Measurements from ENCODE around the gene SMARCC2. TPM values are rescaled to one million over a fixed set of nuclear protein-coding genes. Genes with fewer than 3 reads are reported as not detected.

Gene SMARCC2
- total RNA-seq, 2 experiments from 2014 or later, result 79.3 to 87.9 TPM

GRCh38 chr12:56141946-56142784 lies 47.1 kb downstream of the SMARCC2 start:
- H3K4me1 Mint-ChIP-seq (ENCODE audit: low read depth), result peaks cover 48% of the 10 kb centered on the region
- H3K4me3 Mint-ChIP-seq, result no peak overlapping the region
- no peak for ATAC-seq
- no peak for DNase-seq
- H3K36me3 Mint-ChIP-seq (ENCODE audit: low read depth), result peaks cover 74% of the 10 kb centered on the region
- H3K27ac Mint-ChIP-seq, result peak overlapping the region; percentile 83
- ChIA-PET CTCF (interaction anchor here (0.8 to 3.3 kb wide), 7 partner anchors 10 to 103 kb away, joined by 3 to 11 read pairs (median 3); partner anchors contain the start of genes ESYT1, MYL6B and ZC3H10), POLR2A (interaction anchor here (0.9 to 3.3 kb wide), 4 partner anchors 9 to 13 kb away, joined by 3 to 23 read pairs (median 6); partner anchors contain the start of genes ESYT1 and MYL6B)
- intact Hi-C loops (cut with micrococcal nuclease), result no loop called here
- no peaks in the 10 kb centered on the region for H3K27me3 Mint-ChIP-seq
- H3K9me3 Mint-ChIP-seq, result no peaks in the 10 kb centered on the region
- no peak for TF ChIP-seq CTCF (IDR thresholded peaks at IDR 0.05)

- intact Hi-C loops (cut with micrococcal nuclease), result no loop called here
Observed at GRCh38 chr12:56137853-56138571, 51.3 kb downstream of the SMARCC2 start.

GRCh38 chr12:56134897-56135296 lies 54.4 kb downstream of the SMARCC2 start:
- Mint-ChIP-seq H3K27ac (no peak overlapping the region), H3K27me3 (no peaks in the 10 kb centered on the region), H3K36me3 (ENCODE audit: low read depth) (peaks cover 85% of the 10 kb centered on the region), H3K9me3 (no peaks in the 10 kb centered on the region), H3K4me3 (no peak overlapping the region), H3K4me1 (ENCODE audit: low read depth) (peaks cover 66% of the 10 kb centered on the region)
- ATAC-seq (no peak), DNase-seq (no peak)
- TF ChIP-seq CTCF (IDR thresholded peaks at IDR 0.05), result no peak
- CTCF ChIA-PET, result interaction anchor here (4.1 kb wide), 1 partner anchor 8 kb away, joined by 18 read pairs; the partner anchor contains the start of gene ESYT1
- POLR2A ChIA-PET, result interaction anchor here (0.9 to 1.3 kb wide), 3 partner anchors 10 to 17 kb away, joined by 3 to 4 read pairs (median 3); no protein-coding TSS in a partner anchor
- intact Hi-C loops (cut with micrococcal nuclease), result no loop called here

More at GRCh38 chr12:56137853-56138571, 51.3 kb downstream of the SMARCC2 start:
- H3K4me3 Mint-ChIP-seq, result no peak overlapping the region
- no peaks in the 10 kb centered on the region for H3K9me3 Mint-ChIP-seq
- ChIA-PET POLR2A (interaction anchor here (0.6 to 2.6 kb wide), 12 partner anchors 9 to 196 kb away, joined by 3 to 12 read pairs (median 4); partner anchors contain the start of genes ESYT1, MYL6, MYL6B and PAN2), CTCF (interaction anchor here (0.7 to 4.1 kb wide), 7 partner anchors 11 to 326 kb away, joined by 3 to 20 read pairs (median 4); partner anchors contain the start of genes ESYT1 and MYL6B)
- H3K27me3 Mint-ChIP-seq, result no peaks in the 10 kb centered on the region
- DNase-seq (no peak), ATAC-seq (peak; percentile 15)
- peaks cover 81% of the 10 kb centered on the region for H3K36me3 Mint-ChIP-seq (ENCODE audit: low read depth)
- H3K4me1 Mint-ChIP-seq (ENCODE audit: low read depth), result peaks cover 59% of the 10 kb centered on the region
- TF ChIP-seq CTCF (IDR thresholded peaks at IDR 0.05), result no peak
- H3K27ac Mint-ChIP-seq, result peak overlapping the region; percentile 71

GRCh38 chr12:56130876-56131275 lies 58.4 kb downstream of the SMARCC2 start:
- Mint-ChIP-seq H3K4me3 (peak overlapping the region; percentile 84), H3K4me1 (ENCODE audit: low read depth) (peaks cover 59% of the 10 kb centered on the region), H3K27me3 (no peaks in the 10 kb centered on the region), H3K9me3 (no peaks in the 10 kb centered on the region), H3K27ac (peak overlapping the region; percentile 93), H3K36me3 (ENCODE audit: low read depth) (peaks cover 52% of the 10 kb centered on the region)
- DNase-seq (no peak), ATAC-seq (no peak)
- ChIA-PET CTCF (interaction anchor here (1.4 to 6.4 kb wide), 2 partner anchors 13 to 21 kb away, joined by 7 to 57 read pairs; partner anchors contain the start of genes MYL6B, RPL41 and ZC3H10), POLR2A (interaction anchor here (0.6 to 5.7 kb wide), 8 partner anchors 9 to 64 kb away, joined by 3 to 75 read pairs (median 5); partner anchors contain the start of genes MYL6B, RPL41 and ZC3H10)
- intact Hi-C loops (cut with micrococcal nuclease), result no loop called here
- TF ChIP-seq CTCF (IDR thresholded peaks at IDR 0.05), result no peak

All from activated CD8-positive, alpha-beta T cell treated with anti-CD3 and anti-CD28 coated beads for 36 hours (primary cell).